HG02798 (cell line): Measurements from ENCODE around the gene CRISP1.
A peak's percentile ranks its signal among the peaks of the same experiment; 100 is the strongest.
"Not testable (repeated sequence)": the region's sequence is repeated elsewhere in the genome, so short reads cannot be mapped to it uniquely, and the experiment has no call there.

Experiments used
- ATAC-seq: cut with Tn5 transposase; IDR thresholded peaks from one replicate; pipeline ENCODE4 v1.9.1; 2021; ENCODE audit warnings: mild to moderate bottlenecking; ENCODE audit not compliant: unreplicated experiment, poor library complexity

Gene CRISP1

GRCh38 chr6:49847014-49847413 lies 19.3 kb downstream of the CRISP1 start:
- ATAC-seq, result no peak

- ATAC-seq, result no peak
These were observed 24.9 kb downstream of the CRISP1 start for GRCh38 chr6:49841424-49841823.

GRCh38 chr6:49839957-49840356 lies 26.4 kb downstream of the CRISP1 start:
- no peak for ATAC-seq

- no peak for ATAC-seq
These were observed 27.2 kb downstream of the CRISP1 start for GRCh38 chr6:49839162-49839561.

GRCh38 chr6:49835140-49835539 lies 31.2 kb downstream of the CRISP1 start:
- ATAC-seq, result no peak

GRCh38 chr6:49833386-49833785 lies 32.9 kb downstream of the CRISP1 start:
- no peak for ATAC-seq

- ATAC-seq, result peak; percentile 97
These were observed 39.5 kb downstream of the CRISP1 start for GRCh38 chr6:49826743-49827406.

- no peak for ATAC-seq
These were observed 51.2 kb downstream of the CRISP1 start for GRCh38 chr6:49815166-49815565.

GRCh38 chr6:49813248-49813647 lies 53.1 kb downstream of the CRISP1 start:
- no peak for ATAC-seq

- no peak for ATAC-seq
These were observed 60.2 kb downstream of the CRISP1 start for GRCh38 chr6:49806145-49806544.

GRCh38 chr6:49805246-49805645 lies 61.1 kb downstream of the CRISP1 start:
- ATAC-seq, result no peak

- no peak for ATAC-seq
These were observed 64.8 kb downstream of the CRISP1 start for GRCh38 chr6:49801525-49801924.

- no peak for ATAC-seq
These were observed 67.2 kb downstream of the CRISP1 start for GRCh38 chr6:49799090-49799489.

GRCh38 chr6:49796842-49797455 lies 69.4 kb downstream of the CRISP1 start:
- ATAC-seq, result not testable (repeated sequence)

- no peak for ATAC-seq
These were observed 76.0 kb downstream of the CRISP1 start for GRCh38 chr6:49790341-49790740.

- peak; percentile 62 for ATAC-seq
These were observed 79.2 kb downstream of the CRISP1 start, which contains the start of gene PGK2 for GRCh38 chr6:49787176-49787575. Gene PGK2 (minus strand): TSS chr6:49787285. CDS start chr6:49787187, 98 bp downstream.

GRCh38 chr6:49784272-49784671 lies 82.1 kb downstream of the CRISP1 start:
- ATAC-seq, result no peak
